ENCODE measurements around the gene ZFP91.

DNA sequence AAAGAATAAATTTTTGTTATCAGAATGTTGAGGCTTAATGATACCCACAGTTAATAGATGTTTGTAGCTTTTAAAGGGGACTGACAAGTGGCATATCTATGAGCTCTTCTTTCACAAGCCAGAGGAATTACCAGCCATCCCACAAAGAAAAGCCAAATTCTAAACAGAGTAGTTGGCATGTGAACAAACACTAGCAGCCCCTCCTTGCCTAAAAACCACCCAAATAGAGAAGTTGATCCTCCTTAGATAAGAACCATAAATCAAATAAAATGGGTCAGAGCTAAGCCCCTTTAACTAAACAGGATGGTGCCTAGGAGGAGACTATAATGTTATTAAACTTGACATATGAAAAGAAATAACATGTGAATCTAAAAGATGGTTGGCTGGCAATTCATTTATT, 14.6 kb upstream of the ZFP91 start:
- no peak for TF ChIP-seq CREM (IDR thresholded peaks at IDR 0.05; ENCODE audit: low read depth)
- TF ChIP-seq ZNF124 (CRISPR knock-in tag; IDR thresholded peaks at IDR 0.05), result no peak

Measured in K562 (cell line).